Measurements from ENCODE around the gene MLLT1.

MLLT1 gene

GRCh38 chr19:6164906-6165531 is 114.8 kb downstream of the MLLT1 start:
- H3K4me1 ChIP-seq (ENCODE audit: insufficient read depth, low read length, poor library complexity, severe bottlenecking) = no peaks in the 10 kb centered on the region
- H3K9me3 ChIP-seq (ENCODE audit: insufficient read depth, low read depth, low read length) = no peaks in the 10 kb centered on the region

DNA sequence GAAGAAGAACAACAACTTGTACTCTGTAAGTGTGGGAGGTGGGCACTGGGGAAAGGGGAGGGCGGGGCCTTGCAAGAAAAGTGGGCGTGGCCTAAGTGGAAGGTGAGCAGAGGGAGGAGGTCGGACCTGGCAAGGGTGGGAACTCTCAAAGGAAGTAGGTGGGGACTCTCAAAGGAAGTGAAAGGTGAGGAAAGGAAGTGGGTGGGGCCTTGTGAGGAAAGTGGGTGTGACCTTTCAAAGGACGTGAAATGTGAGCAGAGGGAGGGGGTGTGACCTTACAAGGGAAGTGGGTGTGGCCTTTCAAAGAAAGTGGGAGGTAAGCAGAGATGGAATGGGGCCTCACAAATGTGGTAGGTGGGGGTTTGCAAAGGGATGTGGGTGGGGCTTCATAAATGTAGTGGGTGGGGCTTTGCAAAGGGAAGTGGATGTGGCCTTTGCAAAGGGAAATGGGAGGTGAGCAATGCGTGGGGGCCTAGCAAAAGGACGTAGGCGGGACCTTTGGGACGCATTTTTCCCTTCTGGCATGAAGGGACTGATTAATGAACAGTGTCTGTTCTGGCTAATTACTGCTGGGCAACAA is 118.4 kb downstream of the MLLT1 start:
- Histone ChIP-seq H3K9me3 (ENCODE audit: insufficient read depth, low read depth, low read length) (peaks cover 3% of the 10 kb centered on the region; the same call in 1 of the 2 replicates), H3F3A (ENCODE audit: low read depth) (no peaks in the 10 kb centered on the region), H3K9ac (ENCODE audit: low read depth, low read length, poor library complexity, severe bottlenecking) (no peak overlapping the region), H3K4me2 (ENCODE audit: low read depth, low read length, poor library complexity, severe bottlenecking) (peak overlapping the region; percentile 4), H3K79me2 (ENCODE audit: insufficient read depth, low read length) (no peaks in the 10 kb centered on the region), H3K4me1 (ENCODE audit: insufficient read depth, low read length, poor library complexity, severe bottlenecking) (no peaks in the 10 kb centered on the region), H3K9me2 (replicated peaks; ENCODE audit: low read depth, low read length) (no peaks in the 10 kb centered on the region), H4K20me1 (ENCODE audit: insufficient read depth, low read length, poor library complexity, severe bottlenecking) (no peaks in the 10 kb centered on the region), H3K27me3 (ENCODE audit: insufficient read depth, low read length, poor library complexity, severe bottlenecking) (no peaks in the 10 kb centered on the region), H2AFZ (ENCODE audit: low read length) (peak overlapping the region; percentile 52; the same call in 1 of the 2 replicates), H3K36me3 (ENCODE audit: insufficient read depth, low read length) (no peaks in the 10 kb centered on the region), H3K4me3 (ENCODE audit: low read length, poor library complexity, severe bottlenecking) (no peak overlapping the region)
- TF ChIP-seq CTCF (conservative IDR thresholded peaks at IDR 0.05; ENCODE audit: low read length) (no peak), EZH2phosphoT487 (IDR thresholded peaks at IDR 0.05; ENCODE audit: borderline replicate concordance) (no peak)

More at GRCh38 chr19:6164906-6165531, 114.8 kb downstream of the MLLT1 start:
- Histone ChIP-seq H3K36me3 (ENCODE audit: insufficient read depth, low read length) (no peaks in the 10 kb centered on the region), H3K4me2 (ENCODE audit: low read depth, low read length, poor library complexity, severe bottlenecking) (no peak overlapping the region), H3K79me2 (ENCODE audit: insufficient read depth, low read length) (no peaks in the 10 kb centered on the region), H3K4me3 (ENCODE audit: low read length, poor library complexity, severe bottlenecking) (no peak overlapping the region), H2AFZ (ENCODE audit: low read length) (no peak overlapping the region), H4K20me1 (ENCODE audit: insufficient read depth, low read length, poor library complexity, severe bottlenecking) (no peaks in the 10 kb centered on the region), H3F3A (ENCODE audit: low read depth) (no peaks in the 10 kb centered on the region), H3K9me2 (replicated peaks; ENCODE audit: low read depth, low read length) (no peaks in the 10 kb centered on the region), H3K27me3 (ENCODE audit: insufficient read depth, low read length, poor library complexity, severe bottlenecking) (no peaks in the 10 kb centered on the region), H3K9ac (ENCODE audit: low read depth, low read length, poor library complexity, severe bottlenecking) (no peak overlapping the region)
- TF ChIP-seq CTCF (conservative IDR thresholded peaks at IDR 0.05; ENCODE audit: low read length) = no peak
- no peak for TF ChIP-seq EZH2phosphoT487 (IDR thresholded peaks at IDR 0.05; ENCODE audit: borderline replicate concordance)

Measured in Loucy (cell line).